ENCODE results near the gene DPY30.

DPY30 gene

GRCh38 chr2:31978436-31978835 is 61.2 kb downstream of the DPY30 start:
- DNase-seq: no peak
